IPS-NIHi7 (cell line): ENCODE results near the gene P4HA3.
"Not testable (repeated sequence)": the region's sequence is repeated elsewhere in the genome, so short reads cannot be mapped to it uniquely, and the experiment has no call there.

Experiments used
- DNase-seq: peaks from one replicate; pipeline ENCODE4 v3.0.0; 2012; ENCODE audit warnings: mixed read lengths; ENCODE audit errors: extremely low spot score

The P4HA3 gene

GRCh38 chr11:74311352-74311926, at the start of gene P4HA3:
TSS of gene P4HA3 (minus strand) at chr11:74311640. CDS start at chr11:74311611, 29 bp downstream.
- DNase-seq = peak; percentile 95

- no peak for DNase-seq
These were observed 46.0 kb upstream of the P4HA3 start for GRCh38 chr11:74357449-74357848.

GRCh38 chr11:74355626-74356025, 44.2 kb upstream of the P4HA3 start:
- no peak for DNase-seq

- no peak for DNase-seq
These were observed 42.6 kb upstream of the P4HA3 start for GRCh38 chr11:74354036-74354435.

- DNase-seq = no peak
These were observed 35.9 kb upstream of the P4HA3 start for GRCh38 chr11:74347381-74347780.

- DNase-seq = no peak
These were observed 34.0 kb upstream of the P4HA3 start for GRCh38 chr11:74345420-74345819.

- DNase-seq = no peak
These were observed 30.5 kb upstream of the P4HA3 start for GRCh38 chr11:74341921-74342320.

GRCh38 chr11:74339619-74340018, 28.2 kb upstream of the P4HA3 start:
- DNase-seq = no peak

- DNase-seq = no peak
These were observed 27.5 kb upstream of the P4HA3 start for GRCh38 chr11:74338963-74339362.

- DNase-seq = no peak
These were observed 21.8 kb upstream of the P4HA3 start for GRCh38 chr11:74333193-74333592.

GRCh38 chr11:74332291-74332690, 20.9 kb upstream of the P4HA3 start:
- no peak for DNase-seq

- DNase-seq = not testable (repeated sequence)
These were observed 19.6 kb upstream of the P4HA3 start for GRCh38 chr11:74331000-74331399.

GRCh38 chr11:74330075-74330858, 18.8 kb upstream of the P4HA3 start:
- no peak for DNase-seq

- DNase-seq = no peak
These were observed 15.6 kb upstream of the P4HA3 start for GRCh38 chr11:74327076-74327475.

GRCh38 chr11:74326665-74327064, 15.2 kb upstream of the P4HA3 start:
- DNase-seq = no peak

- DNase-seq = no peak
These were observed 14.5 kb upstream of the P4HA3 start for GRCh38 chr11:74325649-74326645.

GRCh38 chr11:74322667-74323066, 11.2 kb upstream of the P4HA3 start:
- no peak for DNase-seq

GRCh38 chr11:74321487-74322188, 10.2 kb upstream of the P4HA3 start:
- peak; percentile 63 for DNase-seq

- no peak for DNase-seq
These were observed 9.1 kb upstream of the P4HA3 start for GRCh38 chr11:74320538-74320937.

- no peak for DNase-seq
These were observed 7.8 kb upstream of the P4HA3 start for GRCh38 chr11:74319139-74319816.
